ENCODE results near the gene CXCR5. TPM values are rescaled to one million over a fixed set of nuclear protein-coding genes. Genes with fewer than 3 reads are reported as not detected.

Gene CXCR5
- total RNA-seq, 2 donors from 2014 or later = 0.10 TPM; not detected in 1

DNA sequence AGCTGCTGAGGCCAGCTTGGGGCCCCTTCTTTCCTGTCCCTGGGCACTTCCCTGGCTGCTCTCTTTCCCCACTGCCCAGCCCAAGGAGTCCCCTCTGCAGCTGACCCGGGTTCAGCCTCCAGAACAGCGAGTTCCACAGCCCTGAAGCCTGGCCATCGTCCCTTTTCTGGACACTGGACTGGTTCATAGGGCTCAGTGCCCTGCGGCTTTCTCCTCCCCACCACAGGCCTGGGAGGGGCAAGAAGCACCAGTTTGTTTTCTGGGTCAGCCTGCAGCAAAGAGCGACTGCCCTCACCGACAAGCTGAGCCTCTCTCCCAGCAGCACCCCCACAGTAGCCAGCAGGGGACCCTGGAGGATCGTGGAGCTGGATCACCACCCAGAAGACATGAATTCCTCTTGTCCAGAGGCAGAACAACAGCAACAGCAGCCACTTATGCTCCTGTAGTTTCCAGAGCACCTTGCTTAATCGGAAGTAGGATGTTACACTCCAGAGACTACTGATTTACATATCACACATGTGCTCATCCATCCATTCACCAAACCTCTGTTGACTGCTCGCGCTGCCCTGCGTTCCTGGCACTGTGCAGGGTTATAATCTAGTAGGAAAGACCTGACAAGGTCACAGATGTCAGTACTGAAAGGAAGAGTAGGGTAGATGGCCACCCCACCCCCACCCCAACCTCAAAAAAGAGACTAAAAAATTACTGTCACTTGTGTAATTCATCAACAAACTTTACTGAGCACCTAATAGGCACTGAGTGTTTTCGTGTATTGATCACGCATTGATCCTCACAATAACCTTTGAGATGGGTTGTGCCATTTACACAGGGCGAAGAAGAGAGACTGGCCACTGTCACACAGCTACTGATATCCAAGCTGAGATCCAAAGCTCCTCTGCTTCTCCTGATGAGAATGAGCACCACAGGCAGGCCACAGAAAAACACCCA lies 13.0 kb upstream of the CXCR5 start:
- peak; percentile 90 for DNase-seq (ENCODE audit: low spot score)
- intact Hi-C loops (cut with DNase I) = no loop called here

- DNase-seq (ENCODE audit: low spot score) = no peak
- intact Hi-C loops (cut with DNase I) = no loop called here
These were observed 11.3 kb upstream of the CXCR5 start for GRCh38 chr11:118872403-118872821.

- no peak for DNase-seq (ENCODE audit: low spot score)
- intact Hi-C loops (cut with DNase I) = no loop called here
These were observed 9.9 kb upstream of the CXCR5 start for GRCh38 chr11:118873804-118874203.

GRCh38 chr11:118876286-118876685 lies 7.4 kb upstream of the CXCR5 start:
- intact Hi-C loops (cut with DNase I) = no loop called here
- DNase-seq (ENCODE audit: low spot score) = no peak

DNA sequence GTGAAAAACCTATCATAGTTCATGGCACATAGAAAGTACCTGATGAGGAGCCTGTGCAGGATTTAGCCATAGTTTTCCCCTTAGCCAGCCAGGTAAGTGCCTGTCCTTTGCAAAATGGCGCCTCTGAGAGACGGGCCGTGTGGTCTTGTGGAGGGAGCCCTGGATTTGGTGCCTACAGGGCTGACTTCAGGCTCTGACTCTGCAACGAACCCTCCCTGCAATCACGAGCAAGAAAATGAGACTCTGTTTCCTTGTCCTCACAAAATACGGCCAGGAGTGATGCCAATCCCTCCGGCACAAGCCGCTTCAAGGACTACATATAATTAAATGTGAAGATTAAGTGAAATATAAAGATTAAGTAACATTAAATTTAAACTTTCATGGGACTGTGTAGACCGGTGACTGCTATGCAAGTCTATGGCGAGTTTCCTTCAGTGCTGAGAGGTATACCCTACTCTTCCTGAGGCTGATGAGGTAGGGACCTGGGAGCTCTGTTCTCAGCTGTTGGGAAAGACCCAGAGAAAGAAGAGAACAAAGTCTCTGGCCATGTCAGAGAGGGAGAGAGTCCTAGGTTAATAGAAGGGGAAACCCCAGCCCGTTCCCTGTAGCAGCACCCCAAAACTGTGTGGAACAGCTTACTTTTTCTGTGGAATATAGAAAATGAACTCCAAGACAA lies 6.1 kb upstream of the CXCR5 start:
- DNase-seq (ENCODE audit: low spot score) = no peak
- intact Hi-C loops (cut with DNase I) = no loop called here

DNA sequence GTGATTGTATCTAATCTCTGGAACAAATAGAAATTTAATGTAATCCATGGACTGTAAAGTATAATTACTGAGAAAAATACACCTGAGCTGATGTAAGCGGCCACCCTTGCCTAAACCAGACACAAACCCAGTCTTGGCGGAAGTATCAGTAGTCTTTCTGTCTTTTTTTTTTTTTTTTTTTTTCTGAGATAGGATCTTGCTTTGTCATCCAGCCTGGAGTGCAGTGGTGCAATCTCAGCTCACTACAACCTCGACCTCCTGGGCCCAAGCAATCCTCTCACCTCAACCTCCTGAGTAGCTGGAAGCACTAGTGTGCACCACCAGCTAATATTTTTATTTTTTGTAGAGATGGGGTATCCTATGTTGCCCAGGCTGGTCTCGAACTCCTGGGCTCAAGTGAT lies 5.5 kb upstream of the CXCR5 start:
- intact Hi-C loops (cut with DNase I) = no loop called here
- no peak for DNase-seq (ENCODE audit: low spot score)

- intact Hi-C loops (cut with DNase I) = no loop called here
- no peak for DNase-seq (ENCODE audit: low spot score)
These were observed 2.5 kb upstream of the CXCR5 start for GRCh38 chr11:118881228-118881627.

DNA sequence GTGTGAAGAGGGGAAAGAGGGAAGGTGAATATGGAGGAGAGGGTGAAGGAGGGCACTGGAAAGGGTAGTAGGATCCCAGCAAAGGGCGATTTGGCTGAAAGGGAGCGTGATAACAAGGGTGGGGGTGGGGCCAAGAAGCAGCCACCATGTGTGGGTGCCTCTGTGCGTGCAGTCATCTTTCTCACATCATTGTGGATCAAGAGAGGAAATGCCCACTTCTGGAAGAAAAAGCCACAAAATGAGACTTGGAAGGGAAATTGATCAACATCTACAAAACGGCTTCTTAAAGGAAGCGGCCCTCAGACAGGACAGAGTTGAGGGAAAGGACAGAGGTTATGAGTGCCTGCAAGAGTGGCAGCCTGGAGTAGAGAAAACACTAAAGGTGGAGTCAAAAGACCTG lies 1.2 kb upstream of the CXCR5 start:
- DNase-seq (ENCODE audit: low spot score) = no peak
- intact Hi-C loops (cut with DNase I) = no loop called here

GRCh38 chr11:118883004-118883367 lies 706 bp upstream of the CXCR5 start:
- intact Hi-C loops (cut with DNase I) = no loop called here
- no peak for DNase-seq (ENCODE audit: low spot score)

DNA sequence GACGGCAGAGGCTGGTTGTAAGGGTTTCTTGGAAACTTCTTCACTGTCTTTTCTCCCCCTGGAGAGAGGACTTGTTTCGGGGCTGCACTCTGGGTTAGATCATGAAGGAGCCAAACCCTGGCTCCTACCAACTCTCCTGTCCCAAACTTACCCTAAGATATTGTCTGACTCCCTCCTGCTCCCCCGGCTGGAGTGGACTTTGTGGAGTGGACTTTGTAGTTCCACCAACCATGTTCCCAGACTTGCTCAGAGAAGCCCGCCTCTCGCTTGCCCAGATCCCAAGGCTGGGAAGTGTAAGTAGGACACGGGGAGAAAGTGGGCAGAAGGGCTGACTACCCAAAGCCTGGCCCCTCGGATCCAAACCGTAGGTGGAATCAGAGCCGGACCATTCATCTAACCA lies 1.2 kb downstream of the CXCR5 start:
- DNase-seq (ENCODE audit: low spot score) = peak; percentile 36
- intact Hi-C loops (cut with DNase I) = no loop called here

- intact Hi-C loops (cut with DNase I) = no loop called here
- DNase-seq (ENCODE audit: low spot score) = peak; percentile 62
These were observed 1.6 kb downstream of the CXCR5 start for GRCh38 chr11:118885319-118885718.

GRCh38 chr11:118885831-118886565 lies 2.3 kb downstream of the CXCR5 start:
- peak; percentile 63 for DNase-seq (ENCODE audit: low spot score)
- intact Hi-C loops (cut with DNase I) = no loop called here

GRCh38 chr11:118886681-118887111 lies 3.0 kb downstream of the CXCR5 start:
- intact Hi-C loops (cut with DNase I) = no loop called here
- peak; percentile 63 for DNase-seq (ENCODE audit: low spot score)

DNA sequence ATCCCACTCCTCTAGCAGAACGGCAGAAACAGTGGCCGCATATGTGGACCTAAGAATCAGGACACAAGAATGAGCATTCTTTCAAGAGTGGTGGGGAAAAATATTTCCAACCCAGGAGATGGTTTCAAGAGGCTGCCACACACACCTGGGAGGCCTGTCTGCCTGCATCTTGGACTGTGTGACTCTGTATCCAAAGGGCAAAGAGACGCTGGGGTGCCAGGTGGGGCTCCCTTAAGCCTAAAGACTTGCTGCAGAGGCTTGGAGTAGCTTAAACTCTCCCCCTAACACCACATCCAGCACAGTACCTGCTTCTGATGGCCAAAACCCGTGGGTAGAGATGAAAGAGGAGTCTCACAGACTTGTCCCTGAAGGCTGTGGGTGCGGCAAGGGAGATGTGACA lies 3.5 kb downstream of the CXCR5 start:
- intact Hi-C loops (cut with DNase I) = no loop called here
- DNase-seq (ENCODE audit: low spot score) = peak; percentile 41

- intact Hi-C loops (cut with DNase I) = no loop called here
- no peak for DNase-seq (ENCODE audit: low spot score)
These were observed 4.7 kb downstream of the CXCR5 start for GRCh38 chr11:118888398-118888797.

- intact Hi-C loops (cut with DNase I) = loop anchor here in 1 of 2 donors (5.0 kb wide), 1 partner anchor 38 kb away; the partner anchor contains the start of gene BCL9L
- DNase-seq (ENCODE audit: low spot score) = peak; percentile 96
These were observed 6.1 kb downstream of the CXCR5 start for GRCh38 chr11:118889797-118890196.

- intact Hi-C loops (cut with DNase I) = loop anchor here in 1 of 2 donors (5.0 kb wide), 1 partner anchor 35 kb away; the partner anchor contains the start of gene BCL9L
- no peak for DNase-seq (ENCODE audit: low spot score)
These were observed 8.8 kb downstream of the CXCR5 start for GRCh38 chr11:118892514-118892913.

DNA sequence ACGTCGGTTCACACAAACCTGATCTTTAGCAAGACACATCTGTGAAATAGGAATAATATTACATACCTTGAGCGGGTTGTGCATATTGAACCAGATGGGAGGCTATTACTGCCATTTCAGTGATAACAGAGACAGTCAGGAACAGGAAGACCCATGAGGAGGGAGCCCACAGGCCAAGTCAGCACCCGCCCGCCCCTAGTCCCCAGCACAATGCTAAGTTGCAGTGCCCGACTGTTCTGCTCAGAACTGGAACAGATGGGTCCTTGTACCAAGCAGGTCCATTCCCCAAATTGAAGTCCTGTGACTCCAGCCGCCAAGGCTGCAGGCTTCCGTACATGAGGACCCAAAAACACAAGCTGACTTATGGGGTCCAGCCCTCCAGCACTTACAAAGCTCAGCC lies 9.3 kb downstream of the CXCR5 start:
- no peak for DNase-seq (ENCODE audit: low spot score)
- intact Hi-C loops (cut with DNase I) = loop anchor here in 1 of 2 donors (5.0 kb wide), 1 partner anchor 34 kb away; the partner anchor contains the start of gene BCL9L

- no peak for DNase-seq (ENCODE audit: low spot score)
- intact Hi-C loops (cut with DNase I) = loop anchor here in 1 of 2 donors (5.0 kb wide), 1 partner anchor 34 kb away; the partner anchor contains the start of gene BCL9L
These were observed 10.0 kb downstream of the CXCR5 start for GRCh38 chr11:118893662-118894061.

Data from posterior vena cava (tissue), 2 donors.